NCI-H526 treated with DMSO at 0.1 percent for 48 hours (cell line): Measurements from ENCODE around the gene CCBE1.

Source experiments
- DNase-seq: peaks from one replicate; lab custom pipeline; 2025; lab: John Stamatoyannopoulos, UW

CCBE1 gene

DNA sequence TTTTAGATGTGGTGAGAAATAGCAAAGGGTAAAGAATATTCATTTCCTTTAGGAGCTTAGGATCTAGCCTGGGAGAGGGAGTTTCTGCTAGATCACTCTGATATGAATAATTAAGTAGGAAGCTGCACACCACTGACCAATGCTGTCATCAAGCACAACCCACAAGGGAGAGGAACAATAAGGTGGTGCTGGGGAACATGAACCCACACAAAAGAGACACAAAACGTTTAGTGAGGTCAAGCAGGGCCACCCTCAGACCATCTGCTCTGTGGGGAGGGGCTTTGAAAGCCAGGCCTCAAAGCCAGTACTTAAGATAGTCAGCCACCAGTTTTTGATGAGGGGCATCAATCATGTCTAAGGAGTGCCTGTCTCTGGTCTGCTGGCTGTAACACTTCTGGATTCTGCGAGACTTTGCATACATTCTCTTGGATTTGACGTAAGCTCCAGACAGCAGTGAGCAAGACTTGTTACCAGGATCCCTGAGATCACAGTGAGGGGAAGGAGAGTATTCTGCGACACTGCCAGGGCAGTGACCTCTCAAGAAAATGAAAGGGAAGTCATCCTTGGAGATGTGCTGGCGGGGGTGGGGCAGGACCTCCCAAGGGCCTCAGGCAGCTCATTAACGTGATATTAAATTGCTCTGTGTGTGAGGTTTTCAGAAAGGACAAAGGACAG, 127.0 kb downstream of the CCBE1 start:
- DNase-seq, result no peak

DNA sequence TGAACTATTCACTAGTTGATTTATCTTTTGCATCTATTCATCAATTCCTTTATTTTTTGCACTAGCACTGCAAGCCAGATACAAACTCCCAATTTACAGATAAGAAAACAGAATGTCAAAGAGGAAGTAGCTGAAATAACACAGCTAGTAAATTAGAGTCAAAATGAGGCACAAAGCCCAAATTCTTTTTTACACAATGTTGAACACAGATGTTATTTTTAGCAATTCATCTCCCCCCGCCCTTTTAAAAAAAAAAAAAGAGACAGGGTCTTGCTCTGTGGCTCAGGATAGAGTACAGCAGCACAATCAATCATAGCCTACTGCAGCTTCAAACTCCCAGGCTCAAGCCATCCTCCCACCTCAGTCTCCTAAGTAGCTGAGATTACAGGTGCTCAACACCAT, 127.8 kb downstream of the CCBE1 start:
- no peak for DNase-seq

DNA sequence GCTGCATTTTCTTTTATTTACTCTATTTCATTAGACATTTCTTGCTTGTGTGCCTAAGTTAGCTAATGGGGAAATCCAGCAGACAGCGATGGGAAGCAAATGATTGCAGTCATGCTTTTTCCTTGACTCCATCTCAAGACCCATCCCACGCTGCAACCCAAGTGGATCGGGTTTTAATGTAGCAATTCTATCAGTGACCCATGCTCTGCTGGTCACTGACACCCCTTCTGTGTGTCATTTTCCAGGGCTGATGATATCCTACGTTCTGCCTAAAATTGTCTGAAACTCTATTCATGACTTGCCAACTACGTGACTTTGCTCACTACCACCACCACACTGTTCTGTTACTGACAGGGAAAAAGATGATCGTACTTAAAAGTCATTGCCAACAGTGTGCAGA, 129.8 kb downstream of the CCBE1 start:
- no peak for DNase-seq

DNA sequence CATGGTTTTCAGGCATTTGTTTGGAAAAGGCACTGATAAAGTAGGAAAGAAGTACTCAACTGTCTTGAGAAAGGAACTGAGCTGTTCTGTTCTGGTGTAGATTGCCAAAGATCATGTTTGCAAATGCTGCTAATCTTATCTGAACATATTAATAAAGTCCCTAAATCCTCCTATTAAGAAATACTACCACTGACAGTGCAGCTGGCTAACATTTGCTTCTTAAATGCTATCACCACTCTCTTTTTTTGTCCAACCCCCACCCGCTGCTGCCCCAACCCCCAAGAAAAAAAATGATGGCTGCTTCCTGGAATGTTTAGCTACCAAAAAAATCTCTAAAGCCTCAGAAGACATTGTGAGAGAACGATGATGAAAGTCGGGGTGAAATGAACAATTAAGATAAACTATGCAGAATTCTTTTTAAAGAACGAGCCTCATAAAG, 130.7 kb downstream of the CCBE1 start:
- no peak for DNase-seq

DNA sequence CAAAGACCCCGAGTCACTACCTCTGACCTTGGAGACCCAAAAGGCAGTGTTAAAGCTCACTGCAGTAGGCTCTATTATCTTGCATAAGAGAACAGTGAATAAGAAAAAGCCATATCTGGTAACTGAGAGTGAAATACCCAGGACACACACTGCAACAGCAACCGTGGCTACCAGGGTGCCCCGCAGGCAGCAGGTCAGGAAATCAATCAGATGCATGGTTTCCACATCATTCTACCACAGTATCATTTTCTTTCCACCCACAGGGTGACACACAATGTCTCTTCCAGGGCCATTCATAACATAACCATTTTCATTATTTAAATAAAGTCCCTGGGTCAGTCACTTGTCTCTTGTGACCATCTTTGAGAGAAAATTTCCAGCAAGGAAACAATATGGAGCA, 131.3 kb downstream of the CCBE1 start:
- DNase-seq, result no peak

DNA sequence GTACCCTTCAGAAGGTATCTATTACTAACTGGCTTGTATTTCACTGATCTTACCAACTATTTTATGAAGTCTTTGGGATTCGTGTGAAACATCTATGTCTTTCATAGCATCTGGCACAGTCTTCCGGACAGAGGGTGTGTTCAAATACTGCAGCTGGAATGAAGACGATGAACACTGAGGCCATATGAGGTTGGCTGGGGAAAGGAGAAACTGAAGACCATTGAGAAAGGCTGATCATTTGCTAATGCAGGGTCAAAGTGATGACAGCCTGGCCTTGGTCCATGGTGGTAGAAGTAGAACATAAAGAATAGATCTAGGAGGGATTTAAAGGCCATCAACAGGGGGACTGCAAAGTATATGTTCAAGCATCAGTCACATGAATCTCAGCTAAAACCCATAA, 132.7 kb downstream of the CCBE1 start:
- DNase-seq, result no peak

DNA sequence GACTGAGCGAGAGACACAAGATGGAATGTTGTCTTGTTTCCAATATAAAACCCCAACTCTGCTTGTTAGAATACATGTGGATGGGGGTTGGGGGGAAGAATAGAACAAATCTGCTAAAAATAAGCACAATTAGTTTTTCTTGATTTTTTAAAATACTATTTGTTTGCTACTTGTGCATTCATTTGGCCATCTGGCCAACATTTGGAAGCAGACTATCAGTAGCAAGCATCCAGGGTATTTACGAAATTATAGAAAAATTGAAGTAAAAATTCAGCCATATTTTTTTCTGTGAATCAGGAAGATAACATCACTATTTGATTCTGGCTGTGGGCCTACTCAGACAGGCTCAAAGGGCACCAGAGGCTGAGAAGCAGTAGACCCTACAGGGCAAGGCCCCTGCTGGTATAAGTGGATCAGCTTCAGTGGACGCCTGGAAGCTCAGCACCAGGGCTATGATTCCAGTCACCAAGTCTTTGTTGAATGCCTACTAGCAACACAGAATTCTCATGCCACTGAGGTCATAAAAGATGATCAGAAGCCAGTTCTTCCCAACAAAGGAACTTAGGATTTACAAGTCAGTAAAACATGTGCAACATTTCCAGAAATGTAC, 133.9 kb downstream of the CCBE1 start:
- DNase-seq, result no peak

DNA sequence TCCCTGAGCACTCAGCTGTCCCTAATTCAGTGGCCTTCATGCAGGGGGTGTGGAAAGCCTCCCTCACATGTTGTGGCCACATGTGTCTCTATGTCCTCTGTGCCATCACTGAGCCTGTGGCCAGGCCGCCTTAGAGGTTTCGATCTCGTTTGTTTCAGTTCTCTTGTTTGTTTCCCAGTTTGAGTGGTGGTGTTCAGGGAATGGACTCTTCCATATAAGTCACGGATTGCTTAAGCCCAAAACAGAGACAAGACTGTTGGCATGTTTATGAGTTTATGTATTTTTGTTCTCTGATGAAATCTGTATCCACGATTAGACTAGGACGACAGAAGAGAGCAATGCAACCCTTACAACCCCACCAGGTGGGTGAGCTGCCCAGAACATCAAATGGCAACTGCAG, 134.5 kb downstream of the CCBE1 start:
- DNase-seq, result no peak

DNA sequence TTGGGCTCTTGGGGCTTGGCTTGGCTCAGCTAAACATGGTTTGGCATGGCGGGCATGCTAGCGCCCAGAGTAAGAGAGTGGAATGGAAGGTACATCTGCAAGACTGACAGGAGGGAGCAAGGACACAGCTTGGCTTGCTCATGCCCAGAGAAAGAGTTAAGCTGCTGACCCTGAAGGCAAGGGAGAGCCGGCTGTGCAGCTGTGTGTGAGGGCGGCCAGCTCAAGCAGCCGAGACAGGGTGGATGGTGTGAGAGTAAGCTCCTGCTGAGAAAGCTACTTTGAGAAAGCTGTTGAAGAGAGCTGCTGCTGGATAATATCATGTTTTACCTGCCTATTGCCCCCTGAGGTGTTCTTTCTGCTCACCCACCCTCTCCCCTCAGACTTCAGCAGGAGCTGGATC, 135.6 kb downstream of the CCBE1 start:
- no peak for DNase-seq

DNA sequence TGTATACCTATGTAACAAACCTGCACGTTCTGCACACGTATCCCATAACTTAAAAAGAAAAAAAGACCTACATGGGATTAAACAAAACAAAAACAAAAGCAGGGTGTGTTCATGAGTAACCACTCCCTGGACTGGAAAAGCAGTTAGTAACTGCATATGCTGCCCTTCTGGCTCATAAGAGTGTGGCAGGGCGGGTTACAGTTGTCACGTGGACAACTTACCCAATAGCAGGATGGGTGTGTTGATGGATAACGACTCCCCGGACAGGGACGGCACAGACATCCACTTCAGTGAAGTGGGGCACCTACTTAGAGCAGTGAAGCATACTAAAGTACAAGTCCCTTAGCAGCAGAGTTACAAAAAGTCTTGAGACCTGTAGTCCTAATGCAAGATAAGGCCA, 136.7 kb downstream of the CCBE1 start:
- DNase-seq, result no peak

DNA sequence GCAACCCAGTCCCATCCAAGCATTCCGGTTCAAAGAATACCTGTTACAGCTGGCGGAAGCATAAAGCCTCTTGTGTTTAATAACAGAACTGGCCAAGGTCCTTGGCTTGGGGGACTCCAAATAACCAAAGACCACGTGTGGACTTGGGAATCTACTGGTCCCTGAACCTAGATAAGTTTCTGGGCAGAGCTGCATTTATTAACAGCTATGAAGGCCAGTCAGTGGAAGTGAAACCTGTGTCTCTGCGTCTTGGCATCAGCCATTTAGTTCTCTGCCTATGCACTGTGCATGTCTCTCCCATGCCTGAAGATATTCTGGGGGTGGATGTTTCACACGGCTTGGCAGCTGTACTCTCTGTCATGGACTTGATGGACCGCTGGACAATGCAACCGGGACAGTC, 137.7 kb downstream of the CCBE1 start:
- no peak for DNase-seq

DNA sequence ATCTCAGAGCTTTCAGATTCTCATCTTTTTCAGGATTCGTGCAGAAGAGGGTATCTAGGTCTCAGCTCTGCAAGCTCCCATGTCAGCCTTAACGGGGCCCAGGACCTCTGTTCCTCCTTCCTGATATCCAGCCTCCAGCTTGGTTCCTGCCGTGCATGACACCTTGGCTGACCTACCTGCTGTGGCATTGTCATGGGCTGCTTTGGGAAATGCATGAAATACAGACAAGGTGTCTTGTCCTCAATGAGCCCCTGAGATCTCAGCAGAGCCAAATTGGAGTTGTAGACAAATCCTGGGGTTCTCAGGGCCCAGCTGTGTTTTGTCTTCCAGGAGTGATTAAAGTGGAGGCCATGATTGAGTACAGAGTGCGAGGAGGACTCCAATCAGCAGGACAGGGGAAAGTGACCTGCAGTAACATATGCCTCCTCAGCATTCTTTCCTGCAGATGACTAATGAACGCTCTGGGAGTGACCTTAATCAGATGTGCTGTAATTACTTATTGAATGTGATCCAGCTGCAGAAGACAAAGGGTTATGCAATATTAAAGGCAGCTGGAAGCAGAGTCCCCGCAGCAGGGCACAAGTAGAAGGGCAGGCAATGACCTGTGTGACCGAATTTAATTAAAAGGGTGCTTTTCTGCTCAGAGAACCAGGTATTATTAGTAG, 141.1 kb downstream of the CCBE1 start:
- DNase-seq, result no peak

DNA sequence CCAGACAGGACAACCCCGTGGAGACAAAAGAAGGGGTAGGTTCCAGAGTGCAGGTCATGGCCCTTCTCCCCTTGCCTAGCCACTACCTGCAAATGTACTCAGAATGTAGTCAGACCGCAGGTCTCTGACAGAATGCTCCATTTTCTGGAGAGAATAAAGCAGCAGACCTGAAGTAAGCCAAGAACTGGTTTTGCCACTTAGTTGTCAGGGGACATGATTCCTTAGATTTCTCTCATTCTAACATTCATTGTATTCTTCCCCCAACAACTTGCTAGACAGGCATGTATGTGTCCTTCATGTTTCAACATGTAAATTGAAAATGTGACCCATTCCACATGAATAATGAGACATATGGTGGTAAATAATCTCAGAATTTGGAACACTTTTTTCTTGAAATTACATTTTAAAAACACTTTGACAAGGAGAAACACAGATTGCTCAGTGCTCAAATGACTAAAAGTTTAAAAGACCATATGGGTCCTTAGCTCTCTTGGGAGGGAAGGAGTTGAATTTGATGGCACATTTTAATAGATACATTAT, 142.4 kb downstream of the CCBE1 start:
- no peak for DNase-seq

DNA sequence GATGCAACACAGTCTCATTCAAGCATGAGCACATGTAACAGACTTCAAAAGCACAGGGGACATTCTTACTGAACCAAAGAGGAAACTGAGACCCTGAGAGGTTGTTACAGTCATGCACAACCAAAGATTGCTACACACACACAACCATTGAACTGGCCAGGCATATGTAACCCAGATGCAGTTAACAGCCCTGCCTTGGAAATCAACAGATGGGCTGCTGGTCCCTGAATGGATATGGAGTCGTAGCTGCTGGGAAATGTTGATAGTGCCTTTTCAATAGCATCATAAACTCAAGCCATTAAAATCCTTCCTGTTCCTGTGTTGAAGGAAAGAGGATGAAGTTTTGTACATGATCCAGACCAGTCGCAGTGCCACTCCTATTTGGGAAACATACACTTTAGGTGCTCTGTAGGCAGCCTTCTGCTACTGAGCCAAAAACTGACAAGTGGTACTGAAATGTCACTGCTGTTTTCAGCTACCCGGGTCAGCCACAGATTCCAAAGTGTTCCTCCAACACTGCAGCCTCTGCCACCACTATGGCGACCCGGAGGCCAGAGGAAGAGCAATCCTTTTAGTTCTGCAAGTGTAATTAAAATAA, 143.9 kb downstream of the CCBE1 start:
- no peak for DNase-seq

DNA sequence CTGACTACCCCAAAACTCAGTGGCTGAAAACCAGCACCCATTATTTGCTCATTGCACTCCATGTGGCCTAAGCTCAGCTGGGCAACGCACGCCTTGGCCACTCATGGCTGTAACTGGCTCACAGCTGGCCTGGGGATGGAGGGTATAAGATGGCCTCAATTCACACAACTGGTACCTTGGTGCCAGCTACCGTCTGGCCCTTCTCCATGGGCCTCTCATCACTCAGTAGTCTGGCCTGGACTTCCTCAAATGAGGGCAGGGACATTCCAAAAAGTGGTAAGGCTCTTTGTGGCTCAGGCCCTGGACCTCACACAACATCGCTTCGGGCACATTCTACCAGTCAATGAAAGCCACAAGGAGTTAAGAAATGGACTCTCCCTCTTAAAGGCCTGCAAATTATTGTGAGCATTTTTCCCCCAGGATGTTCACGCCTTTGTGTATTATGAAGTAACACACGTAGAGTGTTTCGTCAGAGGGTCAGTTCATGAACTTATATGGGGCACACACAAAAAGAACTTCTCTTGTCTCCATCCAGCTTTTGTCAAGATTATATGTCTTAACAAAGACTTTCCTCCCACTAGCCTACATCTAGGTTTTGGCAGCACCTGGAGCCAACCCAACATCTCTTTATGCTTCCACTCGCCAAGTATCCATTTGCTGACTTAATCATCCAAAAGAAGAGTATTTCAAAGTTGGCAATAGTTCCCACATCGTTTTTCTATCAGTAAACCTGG, 145.2 kb downstream of the CCBE1 start:
- no peak for DNase-seq

DNA sequence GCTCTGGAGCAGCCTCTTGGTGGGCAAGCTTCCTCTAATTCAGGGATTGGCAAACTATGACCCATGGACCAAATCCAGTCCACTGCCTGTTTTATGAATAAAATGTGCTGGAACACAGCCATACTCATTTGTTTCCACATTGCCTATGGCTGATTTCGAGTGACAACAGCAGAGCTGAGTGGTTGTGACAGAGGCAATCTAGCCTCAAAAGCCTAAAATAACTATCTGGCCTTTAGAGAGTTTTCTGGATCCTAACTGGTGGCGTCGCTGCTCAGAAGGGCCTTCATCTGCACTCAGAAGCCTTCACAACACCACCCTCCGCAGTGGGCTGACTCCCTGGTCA, 147.1 kb downstream of the CCBE1 start:
- no peak for DNase-seq

DNA sequence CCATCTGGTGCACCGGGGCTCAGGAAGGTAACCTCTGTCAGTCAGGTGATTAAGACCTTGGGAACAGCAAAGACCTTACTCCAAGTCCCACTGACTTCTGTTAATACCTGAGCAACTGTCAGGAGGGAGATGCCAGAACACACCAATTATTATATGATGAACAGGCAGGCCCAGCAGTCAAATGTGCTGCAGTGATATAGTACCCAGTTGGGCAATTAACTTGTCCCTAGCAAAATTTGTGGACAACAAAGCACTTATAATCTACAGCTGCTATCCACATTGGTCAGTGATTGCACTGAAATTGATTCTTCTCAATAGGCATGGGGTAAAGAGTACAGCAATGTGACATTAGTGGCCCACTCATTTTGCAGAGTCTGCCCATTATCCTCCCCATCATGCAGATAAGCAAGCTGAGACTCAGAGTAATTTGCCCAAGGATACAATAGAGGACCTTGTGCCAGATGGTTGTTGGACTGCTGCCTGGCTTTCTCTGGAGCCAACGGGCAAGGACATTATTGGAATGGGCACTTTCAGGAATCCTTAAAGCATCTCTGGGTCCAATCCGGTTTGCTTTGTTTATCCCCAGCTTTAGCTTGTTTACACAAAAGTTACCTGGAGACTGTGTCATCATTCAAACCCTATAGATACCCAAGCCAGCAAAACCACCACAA, 147.6 kb downstream of the CCBE1 start:
- no peak for DNase-seq

DNA sequence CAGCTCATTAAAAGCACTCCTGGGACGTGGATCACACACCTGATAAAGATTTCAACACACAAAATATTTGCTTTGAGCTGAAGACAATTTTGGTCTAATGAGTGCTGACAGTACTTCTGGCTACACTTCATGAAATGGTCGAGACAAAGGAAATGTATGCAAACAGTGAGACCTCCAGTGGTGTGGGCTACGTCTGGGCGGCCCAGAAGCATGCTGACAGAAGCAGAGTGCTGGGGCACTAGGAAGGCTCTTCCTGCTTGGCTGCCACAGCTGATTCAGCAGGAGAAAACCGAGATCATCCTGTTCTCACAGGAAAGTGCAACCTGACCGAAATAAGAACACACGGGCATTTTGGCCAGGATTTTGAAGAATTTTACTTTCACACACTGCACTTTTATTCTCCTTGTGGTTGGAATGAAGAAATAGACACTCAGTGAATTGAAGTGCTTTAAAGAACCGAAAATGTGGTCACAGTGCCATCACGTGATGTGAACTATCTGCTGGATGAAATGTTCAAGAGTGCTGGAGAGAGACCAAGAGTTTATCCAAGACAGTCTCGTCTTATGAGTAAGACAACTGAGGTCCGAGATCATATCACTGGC, 149.5 kb downstream of the CCBE1 start:
- no peak for DNase-seq

DNA sequence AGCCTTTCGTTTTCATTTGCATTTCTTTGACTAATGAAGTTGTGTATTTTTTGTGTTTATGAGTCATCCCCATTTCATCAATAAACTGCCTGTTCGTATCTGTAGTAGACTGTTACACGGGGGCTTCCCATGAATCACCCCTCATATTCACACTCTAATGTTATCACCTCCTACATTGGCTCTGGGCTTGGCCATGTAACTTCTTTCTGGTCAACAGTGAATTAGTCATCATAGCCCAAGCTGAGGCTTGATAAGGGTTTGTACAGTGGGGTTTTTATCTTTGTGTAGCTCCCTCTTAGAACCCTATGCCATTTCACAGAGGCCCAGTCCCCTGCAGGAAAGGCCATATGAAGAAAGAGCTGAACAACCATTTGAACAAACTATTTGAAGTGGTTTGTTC, 151.0 kb downstream of the CCBE1 start:
- no peak for DNase-seq

DNA sequence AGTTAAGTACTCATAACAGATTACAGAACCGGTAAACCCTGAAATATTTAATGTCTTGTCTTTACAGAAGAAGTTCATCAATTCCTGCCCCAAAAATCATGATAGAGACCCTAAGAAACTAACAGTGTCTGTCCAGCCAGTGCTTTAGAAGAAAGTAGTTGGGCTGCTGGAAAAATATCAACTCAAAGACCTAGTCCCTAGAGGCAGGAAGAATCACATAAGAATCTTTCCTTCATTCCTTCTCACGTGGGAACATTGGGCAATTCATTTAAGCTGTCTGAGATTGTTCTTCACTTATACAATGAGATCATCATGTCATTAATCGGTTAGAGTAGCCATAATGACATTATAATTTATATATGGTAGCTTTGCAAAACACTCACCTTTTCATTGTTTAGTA, 156.4 kb downstream of the CCBE1 start:
- no peak for DNase-seq

DNA sequence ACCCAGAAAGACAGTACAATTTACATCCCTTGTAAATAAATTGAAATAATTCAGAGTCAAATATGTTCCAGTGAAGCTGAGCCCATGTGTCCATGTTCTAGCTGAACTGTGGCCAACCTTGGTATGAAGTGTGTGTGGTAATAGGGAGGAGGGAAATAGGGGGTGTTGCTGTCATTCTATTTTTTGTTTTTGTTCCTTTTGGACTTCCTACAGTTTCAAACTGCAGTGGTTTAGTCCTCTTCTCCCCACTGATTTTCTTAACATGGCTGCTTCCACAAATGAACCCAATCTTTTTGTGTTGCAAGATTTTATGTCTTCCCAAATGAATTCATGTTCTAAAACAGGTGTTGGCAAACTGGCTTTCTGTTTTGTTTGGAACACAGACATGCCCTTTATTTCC, 156.9 kb downstream of the CCBE1 start:
- DNase-seq, result no peak
